DOHH2 (cell line): ENCODE data around the gene CDC6.
A peak's percentile ranks its signal among the peaks of the same experiment; 100 is the strongest.
"Not testable (repeated sequence)": the region's sequence is repeated elsewhere in the genome, so short reads cannot be mapped to it uniquely, and the experiment has no call there.

Experiments
- H3F3A ChIP-seq: fragments of 200-600 bp; sonication (generic), shearing (Covaris generic); 2 replicates; pipeline ENCODE4 v1.6.0; 2016; ENCODE audit warnings: antibody characterized with exemption, mild to moderate bottlenecking; ENCODE audit not compliant: control insufficient read depth, insufficient read depth
- H3K27ac ChIP-seq: fragments of 200-600 bp; sonication (generic); 2 replicates; pipeline ENCODE4 v1.5.1; 2014; ENCODE audit warnings: low read depth, mild to moderate bottlenecking, low read length, moderate library complexity
- H3K27me3 ChIP-seq: fragments of 200-600 bp; sonication (generic); 2 replicates; pipeline ENCODE4 v1.6.1; 2014; ENCODE audit warnings: mild to moderate bottlenecking, low read length, mixed read lengths; ENCODE audit not compliant: control insufficient read depth
- H3K36me3 ChIP-seq: fragments of 200-600 bp; sonication (generic); 2 replicates; pipeline ENCODE4 v1.6.1; 2014; ENCODE audit warnings: mild to moderate bottlenecking, low read length, moderate library complexity, mixed read lengths; ENCODE audit not compliant: control insufficient read depth
- H3K4me1 ChIP-seq: fragments of 200-600 bp; sonication (generic); 2 replicates; pipeline ENCODE4 v1.6.1; 2014; ENCODE audit warnings: mild to moderate bottlenecking, low read length, mixed read lengths; ENCODE audit not compliant: control insufficient read depth
- H3K4me2 ChIP-seq: fragments of 200-600 bp; sonication (generic); 2 replicates; pipeline ENCODE4 v1.6.0; 2014; ENCODE audit warnings: mild to moderate bottlenecking, low read length, moderate library complexity
- H3K4me3 ChIP-seq: fragments of 200-600 bp; sonication (generic); 2 replicates; pipeline ENCODE4 v1.5.1; 2014; ENCODE audit warnings: mild to moderate bottlenecking, low read length, mixed read lengths
- H3K79me2 ChIP-seq: fragments of 200-600 bp; sonication (generic); 2 replicates; pipeline ENCODE4 v1.6.1; 2014; ENCODE audit warnings: mild to moderate bottlenecking, low read length, mixed read lengths; ENCODE audit not compliant: control insufficient read depth
- H3K9me2 ChIP-seq: fragments of 200-600 bp; sonication (generic); replicated peaks from 2 replicates; pipeline ENCODE4 v1.6.1; 2014; ENCODE audit warnings: mild to moderate bottlenecking, low read length, mixed read lengths; ENCODE audit not compliant: control insufficient read depth
- H3K9me3 ChIP-seq: fragments of 200-600 bp; sonication (generic); 2 replicates; pipeline ENCODE4 v1.6.1; 2014; ENCODE audit warnings: antibody characterized with exemption, low read length, mixed read lengths; ENCODE audit not compliant: control insufficient read depth, insufficient read depth
- H4K20me1 ChIP-seq: fragments of 200-600 bp; sonication (generic); 2 replicates; pipeline ENCODE4 v1.6.0; 2014; ENCODE audit warnings: low read depth, mild to moderate bottlenecking, antibody characterized with exemption, low read length, moderate library complexity; ENCODE audit not compliant: control insufficient read depth, insufficient read depth
- EZH2phosphoT487 ChIP-seq: fragments of 200-600 bp; sonication (generic); IDR thresholded peaks from 2 replicates; pipeline ENCODE4 v1.6.1; 2017; ENCODE audit warnings: borderline replicate concordance, mild to moderate bottlenecking, antibody characterized with exemption, low read length, moderate library complexity, mixed read lengths
- TF ChIP-seq, protein P1 (sequence below): fragments of 200-600 bp; sonication (generic); IDR thresholded peaks from one replicate; pipeline ENCODE4 v1.5.1; 2014; ENCODE audit warnings: antibody characterized with exemption, mild to moderate bottlenecking, low read depth, low read length; ENCODE audit not compliant: poor library complexity, severe bottlenecking

CDC6 gene

DNA sequence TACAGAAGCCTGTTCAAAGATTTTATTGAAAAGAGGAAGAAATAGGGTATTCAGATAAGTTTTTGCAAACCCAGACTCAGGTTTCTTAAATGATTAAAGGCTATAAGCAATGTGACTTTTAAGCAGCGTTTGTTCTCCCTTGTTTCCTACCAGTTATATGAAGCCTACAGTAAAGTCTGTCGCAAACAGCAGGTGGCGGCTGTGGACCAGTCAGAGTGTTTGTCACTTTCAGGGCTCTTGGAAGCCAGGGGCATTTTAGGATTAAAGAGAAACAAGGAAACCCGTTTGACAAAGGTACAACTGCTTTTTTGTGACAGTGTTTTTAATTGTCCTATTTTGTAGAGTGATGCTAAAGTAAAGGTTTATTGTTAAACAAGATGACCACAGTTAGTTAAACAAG is 13.6 kb downstream of the CDC6 start:
- TF ChIP-seq, protein P1, sequence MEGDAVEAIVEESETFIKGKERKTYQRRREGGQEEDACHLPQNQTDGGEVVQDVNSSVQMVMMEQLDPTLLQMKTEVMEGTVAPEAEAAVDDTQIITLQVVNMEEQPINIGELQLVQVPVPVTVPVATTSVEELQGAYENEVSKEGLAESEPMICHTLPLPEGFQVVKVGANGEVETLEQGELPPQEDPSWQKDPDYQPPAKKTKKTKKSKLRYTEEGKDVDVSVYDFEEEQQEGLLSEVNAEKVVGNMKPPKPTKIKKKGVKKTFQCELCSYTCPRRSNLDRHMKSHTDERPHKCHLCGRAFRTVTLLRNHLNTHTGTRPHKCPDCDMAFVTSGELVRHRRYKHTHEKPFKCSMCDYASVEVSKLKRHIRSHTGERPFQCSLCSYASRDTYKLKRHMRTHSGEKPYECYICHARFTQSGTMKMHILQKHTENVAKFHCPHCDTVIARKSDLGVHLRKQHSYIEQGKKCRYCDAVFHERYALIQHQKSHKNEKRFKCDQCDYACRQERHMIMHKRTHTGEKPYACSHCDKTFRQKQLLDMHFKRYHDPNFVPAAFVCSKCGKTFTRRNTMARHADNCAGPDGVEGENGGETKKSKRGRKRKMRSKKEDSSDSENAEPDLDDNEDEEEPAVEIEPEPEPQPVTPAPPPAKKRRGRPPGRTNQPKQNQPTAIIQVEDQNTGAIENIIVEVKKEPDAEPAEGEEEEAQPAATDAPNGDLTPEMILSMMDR = peak; percentile 19
- no peak for TF ChIP-seq EZH2phosphoT487
- Histone ChIP-seq H3K9me3 (no peaks in the 10 kb centered on the region), H3K27me3 (no peaks in the 10 kb centered on the region), H3K4me3 (no peak overlapping the region), H3K79me2 (peaks cover 15% of the 10 kb centered on the region), H4K20me1 (peaks cover 20% of the 10 kb centered on the region), H3K36me3 (peaks cover 92% of the 10 kb centered on the region), H3F3A (peaks cover 27% of the 10 kb centered on the region), H3K4me1 (peaks cover 4% of the 10 kb centered on the region; the same call in 1 of the 2 replicates), H3K9me2 (no peaks in the 10 kb centered on the region), H3K4me2 (no peak overlapping the region), H3K27ac (no peak overlapping the region)

DNA sequence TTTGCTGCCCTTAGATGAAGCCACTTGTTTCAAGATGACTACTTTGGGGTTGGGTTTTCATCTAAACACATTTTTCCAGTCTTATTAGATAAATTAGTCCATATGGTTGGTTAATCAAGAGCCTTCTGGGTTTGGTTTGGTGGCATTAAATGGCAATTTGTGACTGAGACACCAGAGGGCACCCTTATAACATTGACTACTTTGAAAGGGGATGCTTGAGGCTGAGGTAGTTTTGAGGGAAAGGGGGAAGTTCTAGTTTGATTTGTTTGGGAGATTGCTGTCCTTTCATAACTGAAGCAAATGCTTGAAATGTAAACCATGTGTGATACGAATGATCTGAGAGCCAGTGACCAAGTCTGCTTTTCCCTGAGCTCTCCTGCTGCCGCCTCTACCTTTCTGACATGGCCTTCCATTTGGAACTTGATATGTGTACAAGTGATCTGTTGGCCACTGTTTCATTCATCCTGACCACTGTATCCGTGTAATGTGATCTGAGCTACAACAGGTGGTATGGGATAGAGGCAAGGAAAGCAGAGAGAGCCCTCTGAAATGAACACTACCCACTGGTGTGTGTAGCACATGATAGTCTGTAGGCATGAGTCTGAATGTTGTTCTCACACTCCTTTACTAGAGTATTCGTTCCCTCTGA is 15.5 kb downstream of the CDC6 start:
- Histone ChIP-seq H3K9me3 (no peaks in the 10 kb centered on the region), H3K27me3 (no peaks in the 10 kb centered on the region), H3K79me2 (peaks cover 9% of the 10 kb centered on the region), H4K20me1 (peaks cover 13% of the 10 kb centered on the region), H3K36me3 (peaks cover 74% of the 10 kb centered on the region), H3K9me2 (no peaks in the 10 kb centered on the region), H3K4me1 (peaks cover 10% of the 10 kb centered on the region), H3K4me2 (no peak overlapping the region; the same call in 1 of the 2 replicates), H3K4me3 (no peak overlapping the region), H3F3A (peaks cover 33% of the 10 kb centered on the region), H3K27ac (no peak overlapping the region)
- TF ChIP-seq, protein P1 = peak; percentile 77
- TF ChIP-seq EZH2phosphoT487 = no peak

DNA sequence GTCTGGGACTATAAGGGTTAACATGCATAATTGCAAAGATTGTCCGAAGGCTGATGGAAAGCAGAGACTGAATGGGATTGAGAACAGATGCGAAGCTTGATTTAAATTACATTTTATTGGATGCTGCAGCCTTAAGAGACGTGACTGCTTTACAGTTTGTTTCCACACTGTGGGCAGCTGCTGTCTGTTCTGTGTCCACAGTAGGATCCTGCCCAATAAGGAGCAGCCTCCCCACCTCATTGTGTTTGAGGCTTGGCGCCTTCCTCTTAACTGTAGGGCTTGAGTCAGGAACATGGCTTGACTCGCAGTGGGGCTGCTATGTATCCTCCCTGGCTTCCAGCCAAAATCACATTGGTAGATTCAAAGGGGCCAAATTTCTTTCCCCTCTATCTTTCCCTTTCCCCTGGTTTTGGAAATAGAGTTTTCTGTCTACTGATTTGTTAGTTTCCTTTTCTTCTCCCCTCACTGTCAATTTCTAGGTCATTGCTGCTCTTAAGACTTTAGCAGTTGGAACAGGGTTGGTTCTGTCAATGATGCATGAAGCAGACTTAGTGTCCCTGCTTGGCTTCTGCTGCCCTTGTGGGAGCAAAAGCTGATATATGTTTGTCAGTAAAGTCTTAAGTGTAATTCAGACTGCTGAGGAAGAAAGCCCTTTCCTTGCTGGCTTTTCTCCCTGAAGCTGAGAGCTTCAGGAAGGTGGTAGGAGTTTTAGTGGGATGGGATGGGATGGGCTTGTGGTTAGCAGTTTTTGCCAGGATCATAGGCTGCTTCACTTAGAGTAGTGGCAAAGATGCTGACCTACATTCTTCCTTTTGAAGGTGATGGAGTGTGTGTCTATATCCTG is 16.3 kb downstream of the CDC6 start:
- Histone ChIP-seq H3K27me3 (no peaks in the 10 kb centered on the region), H3K4me2 (no peak overlapping the region), H3K36me3 (peaks cover 66% of the 10 kb centered on the region), H3K9me3 (no peaks in the 10 kb centered on the region), H3K79me2 (peaks cover 9% of the 10 kb centered on the region), H3F3A (peaks cover 36% of the 10 kb centered on the region), H3K4me1 (peaks cover 18% of the 10 kb centered on the region), H3K9me2 (no peaks in the 10 kb centered on the region), H3K27ac (no peak overlapping the region), H3K4me3 (no peak overlapping the region), H4K20me1 (peaks cover 13% of the 10 kb centered on the region)
- no peak for TF ChIP-seq EZH2phosphoT487
- TF ChIP-seq, protein P1 = no peak

DNA sequence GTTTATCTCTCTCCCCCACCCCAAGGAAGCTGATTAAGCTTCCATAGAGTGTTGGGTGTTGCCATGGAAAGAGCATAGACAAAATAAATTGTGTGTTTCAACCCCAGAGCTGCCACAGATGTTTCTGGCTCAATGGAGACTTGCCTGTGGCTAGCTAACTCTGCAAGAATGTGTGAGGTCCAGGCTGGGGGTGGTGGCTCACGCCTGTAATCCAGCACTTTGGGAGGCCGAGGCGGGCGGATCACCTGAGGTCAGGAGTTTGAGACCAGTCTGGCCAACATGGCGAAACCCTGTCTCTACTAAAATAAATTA is 16.8 kb downstream of the CDC6 start:
- H3K27ac ChIP-seq, H3K79me2 ChIP-seq, H3K9me3 ChIP-seq, H3K9me2 ChIP-seq, H3K4me2 ChIP-seq, H3K27me3 ChIP-seq, H3K4me3 ChIP-seq: not testable (repeated sequence)
- peaks cover 36% of the 10 kb centered on the region for H3F3A ChIP-seq
- peaks cover 60% of the 10 kb centered on the region for H3K36me3 ChIP-seq
- H4K20me1 ChIP-seq = peaks cover 13% of the 10 kb centered on the region
- peaks cover 24% of the 10 kb centered on the region for H3K4me1 ChIP-seq

DNA sequence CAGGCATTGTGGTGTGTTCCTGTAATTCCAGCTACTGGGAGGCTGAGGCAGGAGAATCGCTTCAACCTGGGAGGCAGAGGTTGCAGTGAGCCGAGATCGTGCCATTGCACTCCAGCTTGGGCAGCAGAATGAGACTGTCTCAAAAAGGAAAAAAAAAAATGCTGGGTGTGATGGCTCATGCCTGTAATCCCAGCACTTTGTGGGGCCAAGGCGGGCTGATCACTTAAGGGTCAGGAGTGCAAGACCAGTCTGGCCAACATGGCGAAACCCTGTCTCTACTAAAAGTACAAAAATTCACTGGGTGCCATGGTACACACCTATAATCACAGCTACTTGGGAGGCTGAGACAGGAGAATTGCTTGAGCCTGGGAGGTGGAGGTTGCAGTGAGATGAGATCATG is 17.2 kb downstream of the CDC6 start:
- H3K4me3 ChIP-seq, H3K9me3 ChIP-seq, H3K27ac ChIP-seq, H3K27me3 ChIP-seq, H3K4me2 ChIP-seq, H3K9me2 ChIP-seq, H3K79me2 ChIP-seq: not testable (repeated sequence)
- Histone ChIP-seq H4K20me1 (peaks cover 13% of the 10 kb centered on the region; the same call in 1 of the 2 replicates), H3F3A (peaks cover 36% of the 10 kb centered on the region), H3K36me3 (peaks cover 57% of the 10 kb centered on the region), H3K4me1 (peaks cover 26% of the 10 kb centered on the region)
